ENCODE measurements around the gene KRTAP4-2. TPM values are rescaled to one million over a fixed set of nuclear protein-coding genes. Genes with fewer than 3 reads are reported as not detected.
A peak's percentile ranks its signal among the peaks of the same experiment; 100 is the strongest.
"Not testable (repeated sequence)": the region's sequence is repeated elsewhere in the genome, so short reads cannot be mapped to it uniquely, and the experiment has no call there.

The KRTAP4-2 gene
- polyA plus RNA-seq (2013, experiment 1 of 2; ENCODE audit: insufficient read length) = not detected
- polyA plus RNA-seq (2013, experiment 2 of 2; ENCODE audit: insufficient read length) = not detected

- DNase-seq = no peak
Observed at GRCh38 chr17:41177727-41178271, at the start of gene KRTAP4-2. KRTAP4-2 (minus strand) TSS chr17:41178221; CDS start chr17:41178164, 57 bp downstream.

- not testable (repeated sequence) for DNase-seq
Observed at GRCh38 chr17:41226598-41227095, 48.6 kb upstream of the KRTAP4-2 start, which contains the start of gene KRTAP9-2. KRTAP9-2 (plus strand) TSS chr17:41226648; CDS start chr17:41226655, 7 bp downstream.

GRCh38 chr17:41226051-41226450 lies 48.0 kb upstream of the KRTAP4-2 start:
- no peak for DNase-seq

- DNase-seq = peak; percentile 17
Observed at GRCh38 chr17:41223821-41224220, 45.8 kb upstream of the KRTAP4-2 start.

- DNase-seq = no peak
Observed at GRCh38 chr17:41215681-41216080, 37.7 kb upstream of the KRTAP4-2 start.

GRCh38 chr17:41212524-41213169 lies 34.6 kb upstream of the KRTAP4-2 start:
- DNase-seq = no peak

- DNase-seq = peak; percentile 46
Observed at GRCh38 chr17:41211845-41212466, 33.9 kb upstream of the KRTAP4-2 start.

- DNase-seq = no peak
Observed at GRCh38 chr17:41199421-41200078, 21.5 kb upstream of the KRTAP4-2 start.

GRCh38 chr17:41196068-41196467 lies 18.0 kb upstream of the KRTAP4-2 start:
- no peak for DNase-seq

- no peak for DNase-seq
Observed at GRCh38 chr17:41190328-41190727, 12.3 kb upstream of the KRTAP4-2 start.

GRCh38 chr17:41189837-41190318 lies 11.9 kb upstream of the KRTAP4-2 start, which contains the start of gene KRTAP9-1:
KRTAP9-1 (plus strand) TSS chr17:41189887; CDS start chr17:41189887, 0 bp downstream.
- DNase-seq = not testable (repeated sequence)

GRCh38 chr17:41186872-41187271 lies 8.9 kb upstream of the KRTAP4-2 start:
- DNase-seq = no peak

- no peak for DNase-seq
Observed at GRCh38 chr17:41185001-41185400, 7.0 kb upstream of the KRTAP4-2 start.

GRCh38 chr17:41184480-41184961 lies 6.5 kb upstream of the KRTAP4-2 start, which contains the start of gene KRTAP4-1:
KRTAP4-1 (minus strand) TSS chr17:41184911; CDS start chr17:41184854, 57 bp downstream.
- DNase-seq = no peak

- peak; percentile 33 for DNase-seq
Observed at GRCh38 chr17:41178843-41179616, 1.0 kb upstream of the KRTAP4-2 start.

- DNase-seq = peak; percentile 51
Observed at GRCh38 chr17:41178341-41178740, 320 bp upstream of the KRTAP4-2 start.

GRCh38 chr17:41176744-41177387 lies 1.2 kb downstream of the KRTAP4-2 start:
- DNase-seq = no peak

GRCh38 chr17:41171886-41172285 lies 6.1 kb downstream of the KRTAP4-2 start:
- no peak for DNase-seq

- no peak for DNase-seq
Observed at GRCh38 chr17:41168121-41168520, 9.9 kb downstream of the KRTAP4-2 start, which contains the start of gene KRTAP4-3. KRTAP4-3 (minus strand) TSS chr17:41168221; CDS start chr17:41168172, 49 bp downstream.

GRCh38 chr17:41167561-41167960 lies 10.5 kb downstream of the KRTAP4-2 start:
- no peak for DNase-seq

- no peak for DNase-seq
Observed at GRCh38 chr17:41163828-41164227, 14.2 kb downstream of the KRTAP4-2 start.
